ENCODE results near the gene SLC6A12.
A peak's percentile ranks its signal among the peaks of the same experiment; 100 is the strongest.

SLC6A12 gene

DNA sequence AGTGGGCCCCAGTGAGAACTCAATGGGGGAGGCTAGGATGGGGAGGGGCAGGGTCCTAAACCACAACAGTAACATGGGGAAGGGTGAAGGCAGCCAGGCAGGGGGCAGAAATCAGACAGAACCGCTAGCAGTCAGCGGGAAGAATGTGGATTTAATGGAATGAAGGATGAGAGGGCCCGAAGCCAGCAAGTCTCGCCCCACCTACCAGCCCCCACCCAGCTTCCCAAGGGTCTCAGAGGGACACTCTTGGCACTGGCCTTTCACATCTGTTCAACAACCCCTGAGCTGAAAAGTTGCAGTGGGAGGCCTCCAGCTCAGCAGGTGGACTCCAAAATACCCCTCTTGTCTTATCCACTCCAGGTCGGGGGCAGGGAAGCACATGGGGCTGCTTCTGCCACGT, 6.5 kb upstream of the SLC6A12 start:
- no peak for TF ChIP-seq ARNTL (CRISPR knock-in tag; IDR thresholded peaks at IDR 0.05; ENCODE audit: borderline replicate concordance, low read depth)
- TF ChIP-seq, protein P1, sequence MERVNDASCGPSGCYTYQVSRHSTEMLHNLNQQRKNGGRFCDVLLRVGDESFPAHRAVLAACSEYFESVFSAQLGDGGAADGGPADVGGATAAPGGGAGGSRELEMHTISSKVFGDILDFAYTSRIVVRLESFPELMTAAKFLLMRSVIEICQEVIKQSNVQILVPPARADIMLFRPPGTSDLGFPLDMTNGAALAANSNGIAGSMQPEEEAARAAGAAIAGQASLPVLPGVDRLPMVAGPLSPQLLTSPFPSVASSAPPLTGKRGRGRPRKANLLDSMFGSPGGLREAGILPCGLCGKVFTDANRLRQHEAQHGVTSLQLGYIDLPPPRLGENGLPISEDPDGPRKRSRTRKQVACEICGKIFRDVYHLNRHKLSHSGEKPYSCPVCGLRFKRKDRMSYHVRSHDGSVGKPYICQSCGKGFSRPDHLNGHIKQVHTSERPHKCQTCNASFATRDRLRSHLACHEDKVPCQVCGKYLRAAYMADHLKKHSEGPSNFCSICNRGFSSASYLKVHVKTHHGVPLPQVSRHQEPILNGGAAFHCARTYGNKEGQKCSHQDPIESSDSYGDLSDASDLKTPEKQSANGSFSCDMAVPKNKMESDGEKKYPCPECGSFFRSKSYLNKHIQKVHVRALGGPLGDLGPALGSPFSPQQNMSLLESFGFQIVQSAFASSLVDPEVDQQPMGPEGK (CRISPR knock-in tag; IDR thresholded peaks at IDR 0.05; ENCODE audit: borderline replicate concordance), result no peak
- TF ChIP-seq ZC3H10 (CRISPR knock-in tag; IDR thresholded peaks at IDR 0.05), result no peak
- TF ChIP-seq, protein P2, sequence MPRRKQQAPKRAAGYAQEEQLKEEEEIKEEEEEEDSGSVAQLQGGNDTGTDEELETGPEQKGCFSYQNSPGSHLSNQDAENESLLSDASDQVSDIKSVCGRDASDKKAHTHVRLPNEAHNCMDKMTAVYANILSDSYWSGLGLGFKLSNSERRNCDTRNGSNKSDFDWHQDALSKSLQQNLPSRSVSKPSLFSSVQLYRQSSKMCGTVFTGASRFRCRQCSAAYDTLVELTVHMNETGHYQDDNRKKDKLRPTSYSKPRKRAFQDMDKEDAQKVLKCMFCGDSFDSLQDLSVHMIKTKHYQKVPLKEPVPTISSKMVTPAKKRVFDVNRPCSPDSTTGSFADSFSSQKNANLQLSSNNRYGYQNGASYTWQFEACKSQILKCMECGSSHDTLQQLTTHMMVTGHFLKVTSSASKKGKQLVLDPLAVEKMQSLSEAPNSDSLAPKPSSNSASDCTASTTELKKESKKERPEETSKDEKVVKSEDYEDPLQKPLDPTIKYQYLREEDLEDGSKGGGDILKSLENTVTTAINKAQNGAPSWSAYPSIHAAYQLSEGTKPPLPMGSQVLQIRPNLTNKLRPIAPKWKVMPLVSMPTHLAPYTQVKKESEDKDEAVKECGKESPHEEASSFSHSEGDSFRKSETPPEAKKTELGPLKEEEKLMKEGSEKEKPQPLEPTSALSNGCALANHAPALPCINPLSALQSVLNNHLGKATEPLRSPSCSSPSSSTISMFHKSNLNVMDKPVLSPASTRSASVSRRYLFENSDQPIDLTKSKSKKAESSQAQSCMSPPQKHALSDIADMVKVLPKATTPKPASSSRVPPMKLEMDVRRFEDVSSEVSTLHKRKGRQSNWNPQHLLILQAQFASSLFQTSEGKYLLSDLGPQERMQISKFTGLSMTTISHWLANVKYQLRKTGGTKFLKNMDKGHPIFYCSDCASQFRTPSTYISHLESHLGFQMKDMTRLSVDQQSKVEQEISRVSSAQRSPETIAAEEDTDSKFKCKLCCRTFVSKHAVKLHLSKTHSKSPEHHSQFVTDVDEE (CRISPR knock-in tag; IDR thresholded peaks at IDR 0.05), result no peak
- TF ChIP-seq ZNF565 (CRISPR knock-in tag; conservative IDR thresholded peaks at IDR 0.05; ENCODE audit: low read depth), result no peak
- no peak for TF ChIP-seq GLIS3 (CRISPR knock-in tag; IDR thresholded peaks at IDR 0.05)
- TF ChIP-seq, protein P3, sequence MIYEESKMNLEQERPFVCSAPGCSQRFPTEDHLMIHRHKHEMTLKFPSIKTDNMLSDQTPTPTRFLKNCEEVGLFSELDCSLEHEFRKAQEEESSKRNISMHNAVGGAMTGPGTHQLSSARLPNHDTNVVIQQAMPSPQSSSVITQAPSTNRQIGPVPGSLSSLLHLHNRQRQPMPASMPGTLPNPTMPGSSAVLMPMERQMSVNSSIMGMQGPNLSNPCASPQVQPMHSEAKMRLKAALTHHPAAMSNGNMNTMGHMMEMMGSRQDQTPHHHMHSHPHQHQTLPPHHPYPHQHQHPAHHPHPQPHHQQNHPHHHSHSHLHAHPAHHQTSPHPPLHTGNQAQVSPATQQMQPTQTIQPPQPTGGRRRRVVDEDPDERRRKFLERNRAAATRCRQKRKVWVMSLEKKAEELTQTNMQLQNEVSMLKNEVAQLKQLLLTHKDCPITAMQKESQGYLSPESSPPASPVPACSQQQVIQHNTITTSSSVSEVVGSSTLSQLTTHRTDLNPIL (CRISPR knock-in tag; IDR thresholded peaks at IDR 0.05; ENCODE audit: low read depth), result no peak
- no peak for TF ChIP-seq ZNF70 (CRISPR knock-in tag; IDR thresholded peaks at IDR 0.05)
- TF ChIP-seq RARB (CRISPR knock-in tag; IDR thresholded peaks at IDR 0.05), result no peak
- TF ChIP-seq, protein P4, sequence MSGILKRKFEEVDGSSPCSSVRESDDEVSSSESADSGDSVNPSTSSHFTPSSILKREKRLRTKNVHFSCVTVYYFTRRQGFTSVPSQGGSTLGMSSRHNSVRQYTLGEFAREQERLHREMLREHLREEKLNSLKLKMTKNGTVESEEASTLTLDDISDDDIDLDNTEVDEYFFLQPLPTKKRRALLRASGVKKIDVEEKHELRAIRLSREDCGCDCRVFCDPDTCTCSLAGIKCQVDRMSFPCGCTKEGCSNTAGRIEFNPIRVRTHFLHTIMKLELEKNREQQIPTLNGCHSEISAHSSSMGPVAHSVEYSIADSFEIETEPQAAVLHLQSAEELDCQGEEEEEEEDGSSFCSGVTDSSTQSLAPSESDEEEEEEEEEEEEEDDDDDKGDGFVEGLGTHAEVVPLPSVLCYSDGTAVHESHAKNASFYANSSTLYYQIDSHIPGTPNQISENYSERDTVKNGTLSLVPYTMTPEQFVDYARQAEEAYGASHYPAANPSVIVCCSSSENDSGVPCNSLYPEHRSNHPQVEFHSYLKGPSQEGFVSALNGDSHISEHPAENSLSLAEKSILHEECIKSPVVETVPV (CRISPR knock-in tag; IDR thresholded peaks at IDR 0.05), result no peak
- ATAC-seq, result no peak

DNA sequence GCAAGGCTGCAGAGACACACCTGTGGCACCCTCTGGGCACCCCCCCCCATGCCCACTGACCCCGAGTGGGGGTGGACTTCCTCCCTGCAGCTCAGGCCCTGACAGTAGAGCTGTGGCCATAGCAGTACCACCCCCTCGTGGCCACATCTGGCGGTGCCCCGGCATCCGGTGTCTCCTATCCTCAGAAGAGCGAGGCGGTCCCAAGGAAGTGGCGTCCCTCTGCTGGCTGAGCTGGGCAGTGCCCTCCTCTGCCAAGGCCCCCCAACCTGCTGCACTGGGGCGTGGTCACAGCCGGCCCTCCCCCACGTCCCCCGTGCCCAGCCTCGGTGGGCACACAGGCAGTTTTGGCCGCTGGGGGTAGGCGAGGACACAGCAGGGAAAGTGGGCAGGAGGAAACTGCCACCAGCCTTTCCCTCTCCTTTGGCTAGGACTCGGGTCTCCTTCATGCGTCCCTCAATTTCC, 6.0 kb upstream of the SLC6A12 start:
- ATAC-seq, result peak; percentile 97

More for the DNA sequence above, 6.0 kb upstream of the SLC6A12 start:
- TF ChIP-seq ZNF8 (CRISPR knock-in tag; IDR thresholded peaks at IDR 0.05), result no peak
- no peak for TF ChIP-seq RARB (CRISPR knock-in tag; IDR thresholded peaks at IDR 0.05)
- TF ChIP-seq, protein P3 (CRISPR knock-in tag; IDR thresholded peaks at IDR 0.05; ENCODE audit: low read depth), result no peak
- no peak for TF ChIP-seq ARNTL (CRISPR knock-in tag; IDR thresholded peaks at IDR 0.05; ENCODE audit: borderline replicate concordance, low read depth)
- no peak for TF ChIP-seq TOX (CRISPR knock-in tag; IDR thresholded peaks at IDR 0.05; ENCODE audit: borderline replicate concordance)
- no peak for TF ChIP-seq ZFP3 (CRISPR knock-in tag; IDR thresholded peaks at IDR 0.05)
- no peak for TF ChIP-seq GLIS3 (CRISPR knock-in tag; IDR thresholded peaks at IDR 0.05)
- TF ChIP-seq, protein P5, sequence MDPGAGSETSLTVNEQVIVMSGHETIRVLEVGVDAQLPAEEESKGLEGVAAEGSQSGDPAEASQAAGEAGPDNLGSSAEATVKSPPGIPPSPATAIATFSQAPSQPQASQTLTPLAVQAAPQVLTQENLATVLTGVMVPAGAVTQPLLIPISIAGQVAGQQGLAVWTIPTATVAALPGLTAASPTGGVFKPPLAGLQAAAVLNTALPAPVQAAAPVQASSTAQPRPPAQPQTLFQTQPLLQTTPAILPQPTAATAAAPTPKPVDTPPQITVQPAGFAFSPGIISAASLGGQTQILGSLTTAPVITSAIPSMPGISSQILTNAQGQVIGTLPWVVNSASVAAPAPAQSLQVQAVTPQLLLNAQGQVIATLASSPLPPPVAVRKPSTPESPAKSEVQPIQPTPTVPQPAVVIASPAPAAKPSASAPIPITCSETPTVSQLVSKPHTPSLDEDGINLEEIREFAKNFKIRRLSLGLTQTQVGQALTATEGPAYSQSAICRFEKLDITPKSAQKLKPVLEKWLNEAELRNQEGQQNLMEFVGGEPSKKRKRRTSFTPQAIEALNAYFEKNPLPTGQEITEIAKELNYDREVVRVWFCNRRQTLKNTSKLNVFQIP (CRISPR knock-in tag; IDR thresholded peaks at IDR 0.05; ENCODE audit: borderline replicate concordance, low read depth), result no peak
- no peak for TF ChIP-seq ESRRG (CRISPR knock-in tag; IDR thresholded peaks at IDR 0.05)
- no peak for TF ChIP-seq OSR1 (CRISPR knock-in tag; IDR thresholded peaks at IDR 0.05)
- no peak for TF ChIP-seq TCF4 (CRISPR knock-in tag; IDR thresholded peaks at IDR 0.05; ENCODE audit: borderline replicate concordance)
- TF ChIP-seq BACH2 (CRISPR knock-in tag; IDR thresholded peaks at IDR 0.05; ENCODE audit: borderline replicate concordance), result no peak
- TF ChIP-seq ZFP30 (CRISPR knock-in tag; IDR thresholded peaks at IDR 0.05), result no peak
- no peak for TF ChIP-seq SNAI2 (CRISPR knock-in tag; IDR thresholded peaks at IDR 0.05)
- TF ChIP-seq CSDC2 (CRISPR knock-in tag; IDR thresholded peaks at IDR 0.05), result no peak
- no peak for TF ChIP-seq ISL1 (CRISPR knock-in tag; IDR thresholded peaks at IDR 0.05)
- no peak for TF ChIP-seq ZC3H10 (CRISPR knock-in tag; IDR thresholded peaks at IDR 0.05)
- TF ChIP-seq, protein P1 (CRISPR knock-in tag; IDR thresholded peaks at IDR 0.05; ENCODE audit: borderline replicate concordance), result no peak
- TF ChIP-seq, protein P2 (CRISPR knock-in tag; IDR thresholded peaks at IDR 0.05), result no peak
- no peak for TF ChIP-seq ZNF565 (CRISPR knock-in tag; conservative IDR thresholded peaks at IDR 0.05; ENCODE audit: low read depth)
